Measurements from ENCODE around the gene NMRK1. TPM values are rescaled to one million over a fixed set of nuclear protein-coding genes. Genes with fewer than 3 reads are reported as not detected.
A peak's percentile ranks its signal among the peaks of the same experiment; 100 is the strongest.

Gene NMRK1
- polyA plus RNA-seq, 1 donor from 2014 or later, result 12.9 TPM

DNA sequence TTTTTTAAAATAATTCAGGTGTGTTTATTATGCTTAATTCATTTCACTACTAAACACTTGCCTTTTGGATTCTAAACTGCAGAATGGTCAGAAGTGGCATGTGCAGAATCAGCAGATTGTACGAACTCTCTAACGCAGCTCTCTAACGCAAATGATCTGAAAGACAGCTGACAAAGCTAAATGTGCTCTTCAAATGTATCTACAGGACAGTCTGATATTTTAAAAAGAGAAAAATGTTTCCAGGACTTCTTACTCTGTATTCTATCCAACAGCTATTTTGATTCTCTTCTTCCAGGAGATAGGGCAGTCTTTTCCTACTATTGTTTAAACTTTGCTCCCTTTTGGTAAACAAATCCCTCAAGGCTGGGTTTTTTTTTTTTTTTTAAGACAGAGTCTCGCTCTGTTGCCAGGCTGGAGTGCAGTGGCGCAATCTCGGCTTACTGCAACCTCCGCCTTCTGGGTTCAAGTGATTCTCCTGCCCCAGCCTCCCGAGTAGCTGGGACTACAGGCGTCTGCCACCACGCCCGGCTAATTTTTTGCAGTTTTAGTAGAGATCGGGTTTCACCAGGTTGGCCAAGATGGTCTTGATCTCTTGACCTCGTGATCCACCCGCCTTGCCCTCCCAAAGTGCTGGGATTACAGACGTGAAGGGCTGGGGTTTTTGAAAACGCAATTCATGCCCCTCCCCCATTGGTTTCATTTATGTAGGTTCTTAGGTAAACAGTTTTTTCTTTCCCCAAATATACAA is 1.2 kb downstream of the NMRK1 start:
- peak overlapping the region; percentile 93 for H3K4me3 ChIP-seq (ENCODE audit: low read length)
- H3K9me2 ChIP-seq (ENCODE audit: insufficient read depth, low read length), result no peaks in the 10 kb centered on the region
- no peak overlapping the region for H3K4me2 ChIP-seq (ENCODE audit: low read length)
- TF ChIP-seq, protein P1, sequence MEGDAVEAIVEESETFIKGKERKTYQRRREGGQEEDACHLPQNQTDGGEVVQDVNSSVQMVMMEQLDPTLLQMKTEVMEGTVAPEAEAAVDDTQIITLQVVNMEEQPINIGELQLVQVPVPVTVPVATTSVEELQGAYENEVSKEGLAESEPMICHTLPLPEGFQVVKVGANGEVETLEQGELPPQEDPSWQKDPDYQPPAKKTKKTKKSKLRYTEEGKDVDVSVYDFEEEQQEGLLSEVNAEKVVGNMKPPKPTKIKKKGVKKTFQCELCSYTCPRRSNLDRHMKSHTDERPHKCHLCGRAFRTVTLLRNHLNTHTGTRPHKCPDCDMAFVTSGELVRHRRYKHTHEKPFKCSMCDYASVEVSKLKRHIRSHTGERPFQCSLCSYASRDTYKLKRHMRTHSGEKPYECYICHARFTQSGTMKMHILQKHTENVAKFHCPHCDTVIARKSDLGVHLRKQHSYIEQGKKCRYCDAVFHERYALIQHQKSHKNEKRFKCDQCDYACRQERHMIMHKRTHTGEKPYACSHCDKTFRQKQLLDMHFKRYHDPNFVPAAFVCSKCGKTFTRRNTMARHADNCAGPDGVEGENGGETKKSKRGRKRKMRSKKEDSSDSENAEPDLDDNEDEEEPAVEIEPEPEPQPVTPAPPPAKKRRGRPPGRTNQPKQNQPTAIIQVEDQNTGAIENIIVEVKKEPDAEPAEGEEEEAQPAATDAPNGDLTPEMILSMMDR (IDR thresholded peaks at IDR 0.05; ENCODE audit: poor library complexity, severe bottlenecking), result no peak
- TF ChIP-seq MXI1 (conservative IDR thresholded peaks at IDR 0.05; ENCODE audit: poor library complexity, severe bottlenecking) (no peak), EP300 (conservative IDR thresholded peaks at IDR 0.05; ENCODE audit: poor library complexity, severe bottlenecking) (no peak), TAF1 (IDR thresholded peaks at IDR 0.05; ENCODE audit: low read depth) (no peak), POLR2AphosphoS5 (IDR thresholded peaks at IDR 0.05) (no peak), EZH2 (IDR thresholded peaks at IDR 0.05; ENCODE audit: borderline replicate concordance, insufficient read depth, low read length, poor library complexity, severe bottlenecking) (no peak), SMC3 (conservative IDR thresholded peaks at IDR 0.05; ENCODE audit: poor library complexity) (no peak), RAD21 (conservative IDR thresholded peaks at IDR 0.05) (no peak)
- TF ChIP-seq, protein P2, sequence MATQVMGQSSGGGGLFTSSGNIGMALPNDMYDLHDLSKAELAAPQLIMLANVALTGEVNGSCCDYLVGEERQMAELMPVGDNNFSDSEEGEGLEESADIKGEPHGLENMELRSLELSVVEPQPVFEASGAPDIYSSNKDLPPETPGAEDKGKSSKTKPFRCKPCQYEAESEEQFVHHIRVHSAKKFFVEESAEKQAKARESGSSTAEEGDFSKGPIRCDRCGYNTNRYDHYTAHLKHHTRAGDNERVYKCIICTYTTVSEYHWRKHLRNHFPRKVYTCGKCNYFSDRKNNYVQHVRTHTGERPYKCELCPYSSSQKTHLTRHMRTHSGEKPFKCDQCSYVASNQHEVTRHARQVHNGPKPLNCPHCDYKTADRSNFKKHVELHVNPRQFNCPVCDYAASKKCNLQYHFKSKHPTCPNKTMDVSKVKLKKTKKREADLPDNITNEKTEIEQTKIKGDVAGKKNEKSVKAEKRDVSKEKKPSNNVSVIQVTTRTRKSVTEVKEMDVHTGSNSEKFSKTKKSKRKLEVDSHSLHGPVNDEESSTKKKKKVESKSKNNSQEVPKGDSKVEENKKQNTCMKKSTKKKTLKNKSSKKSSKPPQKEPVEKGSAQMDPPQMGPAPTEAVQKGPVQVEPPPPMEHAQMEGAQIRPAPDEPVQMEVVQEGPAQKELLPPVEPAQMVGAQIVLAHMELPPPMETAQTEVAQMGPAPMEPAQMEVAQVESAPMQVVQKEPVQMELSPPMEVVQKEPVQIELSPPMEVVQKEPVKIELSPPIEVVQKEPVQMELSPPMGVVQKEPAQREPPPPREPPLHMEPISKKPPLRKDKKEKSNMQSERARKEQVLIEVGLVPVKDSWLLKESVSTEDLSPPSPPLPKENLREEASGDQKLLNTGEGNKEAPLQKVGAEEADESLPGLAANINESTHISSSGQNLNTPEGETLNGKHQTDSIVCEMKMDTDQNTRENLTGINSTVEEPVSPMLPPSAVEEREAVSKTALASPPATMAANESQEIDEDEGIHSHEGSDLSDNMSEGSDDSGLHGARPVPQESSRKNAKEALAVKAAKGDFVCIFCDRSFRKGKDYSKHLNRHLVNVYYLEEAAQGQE (IDR thresholded peaks at IDR 0.05; ENCODE audit: borderline replicate concordance), result no peak
- H3F3A ChIP-seq (ENCODE audit: insufficient read depth, low read length, poor library complexity, severe bottlenecking), result no peaks in the 10 kb centered on the region
- no peaks in the 10 kb centered on the region for H3K36me3 ChIP-seq (ENCODE audit: insufficient read depth, low read length)
- no peak overlapping the region for H3K9ac ChIP-seq (ENCODE audit: low read length)
- peaks cover 11% of the 10 kb centered on the region for H3K27me3 ChIP-seq (ENCODE audit: insufficient read depth, low read depth, low read length)
- no peaks in the 10 kb centered on the region for H4K20me1 ChIP-seq (ENCODE audit: insufficient read depth)
- no peak overlapping the region for H2AFZ ChIP-seq (ENCODE audit: low read depth, low read length)
- H3K27ac ChIP-seq (ENCODE audit: low read length), result no peak overlapping the region
- no peaks in the 10 kb centered on the region for H3K79me2 ChIP-seq (replicated peaks; ENCODE audit: insufficient read depth, low read length)
- no peaks in the 10 kb centered on the region for H3K9me3 ChIP-seq (ENCODE audit: low read length)

DNA sequence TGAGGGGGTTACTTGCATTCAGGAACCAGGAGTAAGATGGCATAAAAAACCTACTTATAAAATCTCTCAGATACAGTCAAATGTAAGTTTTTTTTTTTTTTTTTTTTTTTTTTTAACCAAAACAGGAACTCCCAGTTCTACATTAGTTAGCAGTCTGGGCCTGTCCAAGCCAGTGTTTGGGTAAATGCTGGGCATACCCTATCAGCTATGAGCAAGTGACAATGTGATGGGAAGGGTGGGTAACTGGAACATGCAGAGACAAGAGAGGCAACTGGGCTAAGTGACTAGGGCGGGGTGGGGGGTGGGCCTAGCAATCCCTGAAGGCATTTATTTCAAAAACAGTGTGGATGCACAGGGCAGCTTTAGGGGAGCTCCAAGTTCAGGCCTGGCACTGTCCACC is 2.3 kb downstream of the NMRK1 start:
- H3K4me2 ChIP-seq (ENCODE audit: low read length), result no peak overlapping the region
- H3K27ac ChIP-seq (ENCODE audit: low read length), result no peak overlapping the region
- no peak overlapping the region for H3K4me3 ChIP-seq (ENCODE audit: low read length)

More for the DNA sequence above, 2.3 kb downstream of the NMRK1 start:
- H3K9me2 ChIP-seq (ENCODE audit: insufficient read depth, low read length), result no peaks in the 10 kb centered on the region
- H3K9ac ChIP-seq (ENCODE audit: low read length), result no peak overlapping the region
- no peaks in the 10 kb centered on the region for H3K36me3 ChIP-seq (ENCODE audit: insufficient read depth, low read length)
- H3K27me3 ChIP-seq (ENCODE audit: insufficient read depth, low read depth, low read length), result peaks cover 11% of the 10 kb centered on the region
- no peaks in the 10 kb centered on the region for H3F3A ChIP-seq (ENCODE audit: insufficient read depth, low read length, poor library complexity, severe bottlenecking)
- H4K20me1 ChIP-seq (ENCODE audit: insufficient read depth), result no peaks in the 10 kb centered on the region
- TF ChIP-seq TAF1 (IDR thresholded peaks at IDR 0.05; ENCODE audit: low read depth) (no peak), MXI1 (conservative IDR thresholded peaks at IDR 0.05; ENCODE audit: poor library complexity, severe bottlenecking) (no peak), SMC3 (conservative IDR thresholded peaks at IDR 0.05; ENCODE audit: poor library complexity) (no peak), EP300 (conservative IDR thresholded peaks at IDR 0.05; ENCODE audit: poor library complexity, severe bottlenecking) (no peak), EZH2 (IDR thresholded peaks at IDR 0.05; ENCODE audit: borderline replicate concordance, insufficient read depth, low read length, poor library complexity, severe bottlenecking) (no peak), POLR2AphosphoS5 (IDR thresholded peaks at IDR 0.05) (no peak), RAD21 (conservative IDR thresholded peaks at IDR 0.05) (no peak)
- TF ChIP-seq, protein P2 (IDR thresholded peaks at IDR 0.05; ENCODE audit: borderline replicate concordance), result no peak
- H3K79me2 ChIP-seq (replicated peaks; ENCODE audit: insufficient read depth, low read length), result no peaks in the 10 kb centered on the region
- H3K9me3 ChIP-seq (ENCODE audit: low read length), result no peaks in the 10 kb centered on the region
- H2AFZ ChIP-seq (ENCODE audit: low read depth, low read length), result no peak overlapping the region
